ENCODE data around the gene TBL2. TPM values are rescaled to one million over a fixed set of nuclear protein-coding genes. Genes with fewer than 3 reads are reported as not detected.
"Not testable (repeated sequence)": the region's sequence is repeated elsewhere in the genome, so short reads cannot be mapped to it uniquely, and the experiment has no call there.

TBL2 gene
- total RNA-seq, 4 donors from 2014 or later: 14.4 to 32.9 (median 22.0) TPM

DNA sequence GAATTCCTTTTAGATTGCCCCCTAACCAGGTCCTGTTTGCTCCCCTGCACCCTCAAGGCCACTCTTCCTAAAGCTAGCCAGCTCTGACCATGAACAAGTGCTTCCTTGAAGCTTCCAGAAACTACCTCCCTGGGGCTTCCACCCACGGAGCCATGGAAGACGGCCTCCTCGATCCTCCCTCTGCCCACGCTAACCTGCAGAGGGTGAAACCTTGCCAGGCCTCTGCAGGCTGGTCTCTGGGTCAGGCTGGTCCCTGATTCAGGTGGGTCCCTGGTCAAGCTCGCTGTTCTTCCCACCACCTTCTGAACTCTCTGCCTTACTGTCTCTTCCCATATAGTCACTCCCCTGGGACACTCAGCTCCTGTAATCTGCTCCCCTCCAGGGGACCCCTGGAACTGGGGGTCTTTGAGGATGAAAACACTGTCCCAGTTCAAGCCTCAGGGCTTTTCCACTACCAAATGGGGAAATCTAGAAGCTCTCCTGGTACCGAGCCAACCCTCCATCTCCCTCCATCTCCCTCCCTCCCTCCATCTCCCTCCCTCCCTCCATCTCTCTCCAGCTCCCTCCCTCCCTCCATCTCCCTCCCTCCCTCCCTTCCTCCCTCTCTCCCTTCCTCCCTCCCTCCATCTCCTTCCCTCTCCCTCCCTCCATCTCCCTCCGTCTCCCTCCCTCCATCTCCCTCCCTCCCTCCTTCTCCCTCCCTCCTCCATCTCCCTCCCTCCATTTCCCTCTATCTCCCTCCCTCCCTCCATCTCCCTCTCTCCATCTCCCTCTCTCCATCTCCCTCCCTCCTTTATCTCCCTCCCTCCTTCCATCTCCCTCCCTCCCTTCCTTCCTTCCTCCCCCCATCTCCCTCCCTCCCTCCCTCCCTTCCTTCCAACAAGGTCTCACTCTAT is 43.0 kb upstream of the TBL2 start:
- Histone ChIP-seq H3K36me3 (no peaks in the 10 kb centered on the region), H3K9me3 (no peaks in the 10 kb centered on the region), H3K4me1 (peaks cover 6 to 8% of the 10 kb centered on the region in 2 donors), H3K27me3 (peaks cover 0 to 3% (median 0%) of the 10 kb centered on the region in 3 donors), H3K4me3 (no peak overlapping the region), H3K27ac (peak overlapping the region; percentile 83 to 93 (median 92))
- intact Hi-C loops (cut with DNase I; ENCODE audit: low total_unique reads): loop anchor here (10.0 kb wide), 1 partner anchor 223 kb away; the partner anchor contains the start of gene METTL27
- DNase-seq (no peak), ATAC-seq (no peak)
- in situ Hi-C loops (cut with MboI; ENCODE audit: low sequenced_read_pairs in 4 of 4): loop anchor here in 1 of 4 donors (25.0 kb wide), 1 partner anchor 241 kb away; the partner anchor contains the start of gene TMEM270
- TF ChIP-seq POLR2A (IDR thresholded peaks at IDR 0.05) (no peak), CTCF (IDR thresholded peaks at IDR 0.05 in 4 of 5, conservative IDR thresholded peaks at IDR 0.05 in 1 of 5) (no peak)

DNA sequence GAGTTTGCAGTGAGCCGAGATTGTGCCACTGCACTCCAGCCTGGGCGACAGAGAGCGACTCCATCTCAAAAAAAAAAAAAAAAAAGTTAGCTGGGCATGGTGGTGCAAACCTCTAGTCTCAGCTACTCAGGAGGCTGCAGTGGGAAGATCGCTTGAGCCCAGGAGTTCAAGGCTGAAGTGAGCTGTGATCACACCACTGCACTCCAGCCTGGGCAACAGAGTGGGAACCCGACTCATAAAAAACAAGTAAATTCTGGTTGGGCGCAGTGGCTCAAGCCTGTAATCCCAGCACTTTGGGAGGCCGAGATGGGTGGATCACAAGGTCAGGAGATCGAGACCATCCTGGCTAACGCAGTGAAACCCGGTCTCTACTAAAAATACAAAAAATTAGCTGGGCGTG is 41.0 kb upstream of the TBL2 start:
- peak overlapping the region in 3 of 4 donors; percentile 1 to 33 (median 28) for H3K27ac ChIP-seq
- H3K4me3 ChIP-seq; intact Hi-C loops (cut with DNase I; ENCODE audit: low total_unique reads); H3K36me3 ChIP-seq; DNase-seq; H3K4me1 ChIP-seq; H3K9me3 ChIP-seq; H3K27me3 ChIP-seq; ATAC-seq: not testable (repeated sequence)
- in situ Hi-C loops (cut with MboI; ENCODE audit: low sequenced_read_pairs in 4 of 4): loop anchor here in 3 of 4 donors (10.0 to 25.0 kb wide), 3 partner anchors 45 to 243 kb away; partner anchors contain the start of genes STX1A (in 1 of the 3), TMEM270 (in 1 of the 3) and VPS37D (in 1 of the 3)

DNA sequence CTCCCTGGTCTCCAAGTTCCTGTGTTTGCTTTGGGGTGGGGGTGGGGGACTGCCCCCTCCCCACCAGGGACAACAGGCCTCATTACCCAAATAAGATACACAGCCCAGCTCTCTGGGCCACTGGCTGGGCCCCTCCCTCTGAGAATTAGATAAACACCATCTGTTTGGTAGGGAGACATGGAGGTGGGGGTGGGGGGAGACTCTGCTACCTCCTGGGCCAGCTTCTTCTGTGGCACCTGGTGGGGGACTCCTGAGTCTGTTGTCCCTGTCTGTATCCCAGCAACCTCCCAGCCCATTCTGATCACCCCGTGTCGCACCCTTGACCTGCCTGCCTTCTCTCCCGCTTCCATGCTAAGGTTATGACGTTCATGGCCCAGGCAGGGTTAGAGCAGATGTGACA is 40.2 kb upstream of the TBL2 start:
- DNase-seq: no peak
- Histone ChIP-seq H3K4me3 (no peak overlapping the region), H3K36me3 (no peaks in the 10 kb centered on the region), H3K27ac (peak overlapping the region in 2 of 4 donors; percentile 29 to 33), H3K27me3 (peaks cover 0 to under 1% (median 0%) of the 10 kb centered on the region in 3 donors), H3K9me3 (no peaks in the 10 kb centered on the region), H3K4me1 (peaks cover 11 to 16% of the 10 kb centered on the region in 2 donors)
- no peak for ATAC-seq
- in situ Hi-C loops (cut with MboI; ENCODE audit: low sequenced_read_pairs in 4 of 4) (loop anchor here in 3 of 4 donors (10.0 to 25.0 kb wide), 3 partner anchors 46 to 244 kb away; partner anchors contain the start of genes STX1A (in 1 of the 3), TMEM270 (in 1 of the 3) and VPS37D (in 1 of the 3)), intact Hi-C loops (cut with DNase I; ENCODE audit: low total_unique reads) (no loop called here)
- TF ChIP-seq POLR2A (IDR thresholded peaks at IDR 0.05) (no peak), CTCF (IDR thresholded peaks at IDR 0.05 in 4 of 5, conservative IDR thresholded peaks at IDR 0.05 in 1 of 5) (no peak)

DNA sequence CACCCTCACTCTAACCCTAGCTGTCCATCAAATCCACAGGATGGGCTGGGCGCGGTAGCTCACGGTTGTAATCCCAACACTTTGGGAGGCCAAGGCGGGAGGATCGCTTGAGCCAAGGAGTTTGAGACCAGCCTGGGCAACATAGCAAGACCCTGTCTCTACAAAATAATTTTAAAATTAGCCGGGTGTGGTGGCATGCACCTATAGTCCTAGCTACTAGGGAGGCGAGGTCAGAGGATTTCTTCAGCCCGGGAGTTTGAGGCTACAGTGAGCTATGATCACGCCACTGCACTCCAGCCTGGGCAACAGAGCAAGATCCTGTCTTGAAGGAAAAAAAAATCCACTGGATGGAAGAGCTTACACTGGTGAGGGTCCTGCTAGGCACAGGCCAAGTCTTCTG is 39.1 kb upstream of the TBL2 start:
- H3K27ac ChIP-seq; H3K9me3 ChIP-seq; H3K36me3 ChIP-seq; H3K4me3 ChIP-seq; ATAC-seq; H3K27me3 ChIP-seq; DNase-seq; intact Hi-C loops (cut with DNase I; ENCODE audit: low total_unique reads): not testable (repeated sequence)
- H3K4me1 ChIP-seq: peaks cover 16 to 24% of the 10 kb centered on the region in 2 donors
- in situ Hi-C loops (cut with MboI; ENCODE audit: low sequenced_read_pairs in 4 of 4): loop anchor here in 3 of 4 donors (10.0 to 25.0 kb wide), 3 partner anchors 47 to 245 kb away; partner anchors contain the start of genes STX1A (in 1 of the 3), TMEM270 (in 1 of the 3) and VPS37D (in 1 of the 3)

DNA sequence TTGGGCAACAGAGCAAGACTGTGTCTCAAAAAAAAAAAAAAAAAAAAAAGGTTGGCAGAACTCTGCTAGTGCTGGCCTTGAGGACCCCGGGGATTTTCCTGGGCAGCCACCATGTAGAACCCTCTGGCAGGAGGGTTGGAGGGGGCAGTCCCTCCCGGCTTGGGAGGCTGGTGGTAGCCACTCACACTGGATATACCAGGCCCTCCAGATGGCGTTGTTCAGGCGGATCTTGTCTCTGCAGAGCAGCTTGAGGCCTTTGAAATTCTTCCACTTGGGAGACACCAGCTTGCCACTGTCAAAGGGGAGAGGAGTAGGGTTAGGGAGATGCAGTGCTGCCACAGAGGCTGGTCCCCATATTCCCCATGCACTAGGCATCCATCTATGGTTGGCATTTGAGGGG is 37.5 kb upstream of the TBL2 start:
- Histone ChIP-seq H3K36me3 (no peaks in the 10 kb centered on the region), H3K27ac (peak overlapping the region in 2 of 4 donors; percentile 34 to 36), H3K4me1 (peaks cover 28 to 34% of the 10 kb centered on the region in 2 donors), H3K27me3 (no peaks in the 10 kb centered on the region), H3K4me3 (no peak overlapping the region), H3K9me3 (no peaks in the 10 kb centered on the region)
- intact Hi-C loops (cut with DNase I; ENCODE audit: low total_unique reads) (no loop called here), in situ Hi-C loops (cut with MboI; ENCODE audit: low sequenced_read_pairs in 4 of 4) (loop anchor here in 3 of 4 donors (10.0 to 25.0 kb wide), 3 partner anchors 49 to 246 kb away; partner anchors contain the start of genes STX1A (in 1 of the 3), TMEM270 (in 1 of the 3) and VPS37D (in 1 of the 3))
- TF ChIP-seq POLR2A (IDR thresholded peaks at IDR 0.05): no peak
- no peak for TF ChIP-seq CTCF (IDR thresholded peaks at IDR 0.05 in 4 of 5, conservative IDR thresholded peaks at IDR 0.05 in 1 of 5)
- ATAC-seq (no peak), DNase-seq (no peak)

DNA sequence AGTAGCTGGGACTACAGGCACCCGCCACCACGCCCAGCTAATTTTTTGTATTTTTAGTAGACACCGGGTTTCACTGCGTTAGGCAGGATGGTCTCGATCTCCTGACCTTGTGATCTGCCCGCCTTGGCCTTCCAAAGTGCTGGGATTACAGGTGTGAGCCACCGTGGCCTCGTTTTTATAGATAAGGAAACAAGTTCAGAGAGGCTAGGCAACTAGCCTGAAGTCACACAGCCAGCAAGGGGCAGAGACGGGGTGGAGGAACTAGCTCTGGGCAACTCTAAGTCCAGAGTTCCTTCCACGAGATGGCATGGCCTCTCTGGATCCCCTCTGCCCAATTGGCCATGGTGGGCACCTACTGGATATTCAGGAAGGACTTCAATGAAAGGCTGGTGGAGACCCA is 36.6 kb upstream of the TBL2 start:
- DNase-seq, H3K27me3 ChIP-seq, H3K9me3 ChIP-seq, ATAC-seq, H3K36me3 ChIP-seq, H3K4me3 ChIP-seq: not testable (repeated sequence)
- Histone ChIP-seq H3K27ac (peak overlapping the region; percentile 24 to 87 (median 80)), H3K4me1 (peaks cover 32 to 43% of the 10 kb centered on the region in 2 donors)
- intact Hi-C loops (cut with DNase I; ENCODE audit: low total_unique reads): loop anchor here (5.0 kb wide), 2 partner anchors 67 to 562 kb away; partner anchors contain the start of genes BUD23 and DNAJC30
- in situ Hi-C loops (cut with MboI; ENCODE audit: low sequenced_read_pairs in 4 of 4): loop anchor here in 3 of 4 donors (10.0 to 25.0 kb wide), 3 partner anchors 50 to 247 kb away; partner anchors contain the start of genes STX1A (in 1 of the 3), TMEM270 (in 1 of the 3) and VPS37D (in 1 of the 3)
